Effector memory CD8-positive, alpha-beta T cell (primary cell): ENCODE results near the gene ANTXR1.

Experiments used
- ATAC-seq: fragments of 150-1000 bp; cut with Tn5 transposase; replicated peaks from 2 replicates; pipeline ENCODE4 v1.10.0; 2021; ENCODE audit warnings: mild to moderate bottlenecking, moderate library complexity
- DNase-seq, 3 experiments: peaks; one replicate each; pipeline ENCODE4 v3.0.0; 2021
- H3K27ac Mint-ChIP-seq, 2 donors: one replicate each; pipeline ENCODE4 v1.8.0; 2022; ENCODE audit warnings: mild to moderate bottlenecking in 2 of 2, mixed read lengths in 2 of 2, moderate library complexity in 2 of 2
- H3K27me3 Mint-ChIP-seq, 2 donors: one replicate each; pipeline ENCODE4 v1.8.0; 2022; ENCODE audit warnings: mixed read lengths in 2 of 2
- H3K36me3 Mint-ChIP-seq: one replicate; pipeline ENCODE4 v1.8.0; 2022; ENCODE audit warnings: mild to moderate bottlenecking, moderate library complexity, mixed read lengths; ENCODE audit not compliant: insufficient read depth
- H3K4me1 Mint-ChIP-seq, 2 donors: one replicate each; pipeline ENCODE4 v1.8.0; 2022; ENCODE audit warnings: low read depth in 2 of 2, mixed read lengths in 2 of 2
- H3K4me3 Mint-ChIP-seq, 2 donors: one replicate each; pipeline ENCODE4 v1.8.0; 2022; ENCODE audit warnings: mild to moderate bottlenecking in 2 of 2, mixed read lengths in 2 of 2, moderate library complexity in 2 of 2
- H3K9me3 Mint-ChIP-seq, 2 donors: one replicate each; pipeline ENCODE4 v1.8.0; 2022; ENCODE audit warnings: mixed read lengths in 2 of 2

The ANTXR1 gene

DNA sequence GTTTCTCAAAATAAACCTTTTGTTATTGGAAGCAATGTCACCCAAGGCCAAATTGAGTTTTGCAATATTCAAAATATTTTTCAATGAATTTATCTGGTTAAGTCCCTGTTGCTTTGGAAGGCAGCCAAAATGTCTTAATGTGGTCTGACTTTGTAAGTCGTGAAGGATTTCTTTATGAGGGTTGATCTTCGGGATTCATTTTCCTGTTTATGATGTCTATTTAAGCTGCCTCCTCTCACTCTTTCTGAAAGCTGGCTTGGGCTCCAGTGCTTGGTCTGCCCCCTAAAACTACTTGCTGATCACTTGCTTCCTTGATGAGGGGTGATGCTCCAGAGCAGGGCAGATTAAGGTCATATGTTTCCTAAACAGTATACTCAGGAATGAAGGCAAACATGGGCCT is 141.1 kb downstream of the ANTXR1 start:
- Mint-ChIP-seq H3K9me3 (no peaks in the 10 kb centered on the region), H3K36me3 (no peaks in the 10 kb centered on the region), H3K4me1 (no peaks in the 10 kb centered on the region), H3K4me3 (no peak overlapping the region), H3K27ac (no peak overlapping the region), H3K27me3 (peaks cover 31 to 34% of the 10 kb centered on the region in 2 donors)
- ATAC-seq (no peak), DNase-seq (no peak)

- Mint-ChIP-seq H3K9me3 (no peaks in the 10 kb centered on the region), H3K27me3 (peaks cover 24 to 27% of the 10 kb centered on the region in 2 donors), H3K4me1 (no peaks in the 10 kb centered on the region), H3K27ac (no peak overlapping the region), H3K36me3 (no peaks in the 10 kb centered on the region), H3K4me3 (no peak overlapping the region)
- ATAC-seq, result no peak
- DNase-seq, result no peak
Observed at GRCh38 chr2:69156624-69157023, 143.6 kb downstream of the ANTXR1 start.

DNA sequence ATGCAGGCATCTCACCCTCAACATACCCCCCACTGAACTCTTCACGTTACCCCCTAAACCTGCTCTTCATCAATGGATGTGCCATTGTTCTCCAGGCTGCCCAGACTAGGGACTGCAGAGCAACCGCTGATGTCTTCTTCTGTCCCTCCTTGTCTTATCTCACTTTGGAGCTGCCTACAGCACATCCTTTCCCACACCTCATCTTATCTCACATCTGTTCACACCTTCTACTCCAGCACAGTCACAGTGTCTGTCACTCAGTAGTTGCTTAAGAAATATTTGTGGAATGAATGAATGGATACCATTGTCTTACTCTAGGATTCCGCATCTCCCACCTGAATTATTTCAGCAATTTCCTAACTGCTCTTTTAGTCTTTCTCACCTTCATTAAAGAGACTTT is 144.5 kb downstream of the ANTXR1 start:
- H3K36me3 Mint-ChIP-seq, result no peaks in the 10 kb centered on the region
- H3K4me1 Mint-ChIP-seq, result no peaks in the 10 kb centered on the region
- peaks cover 17 to 20% of the 10 kb centered on the region in 2 donors for H3K27me3 Mint-ChIP-seq
- no peak overlapping the region for H3K4me3 Mint-ChIP-seq
- no peak overlapping the region for H3K27ac Mint-ChIP-seq
- DNase-seq (no peak), ATAC-seq (no peak)
- no peaks in the 10 kb centered on the region for H3K9me3 Mint-ChIP-seq

DNA sequence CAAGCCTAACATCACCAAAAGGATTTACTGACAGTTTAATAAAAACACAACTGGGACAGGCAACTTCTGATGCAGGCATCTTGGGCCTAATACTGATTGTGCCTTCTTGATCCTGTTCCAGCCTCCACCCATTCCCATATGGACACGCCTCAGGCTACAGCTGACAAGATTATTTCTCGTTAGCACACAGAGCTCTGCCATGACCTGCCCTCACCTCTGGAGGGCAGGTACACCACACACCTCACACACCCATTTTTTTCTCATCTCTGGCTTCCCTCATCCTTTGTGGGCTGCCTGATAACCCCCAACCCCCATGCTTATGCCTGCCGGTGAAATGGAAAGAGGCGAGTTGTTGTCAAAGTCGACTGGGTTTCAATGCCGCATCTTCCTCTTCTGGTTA is 147.0 kb downstream of the ANTXR1 start:
- Mint-ChIP-seq H3K27ac (no peak overlapping the region), H3K27me3 (peaks cover 16 to 31% of the 10 kb centered on the region in 2 donors), H3K4me3 (no peak overlapping the region), H3K9me3 (no peaks in the 10 kb centered on the region), H3K36me3 (no peaks in the 10 kb centered on the region), H3K4me1 (no peaks in the 10 kb centered on the region)
- DNase-seq (no peak), ATAC-seq (no peak)

DNA sequence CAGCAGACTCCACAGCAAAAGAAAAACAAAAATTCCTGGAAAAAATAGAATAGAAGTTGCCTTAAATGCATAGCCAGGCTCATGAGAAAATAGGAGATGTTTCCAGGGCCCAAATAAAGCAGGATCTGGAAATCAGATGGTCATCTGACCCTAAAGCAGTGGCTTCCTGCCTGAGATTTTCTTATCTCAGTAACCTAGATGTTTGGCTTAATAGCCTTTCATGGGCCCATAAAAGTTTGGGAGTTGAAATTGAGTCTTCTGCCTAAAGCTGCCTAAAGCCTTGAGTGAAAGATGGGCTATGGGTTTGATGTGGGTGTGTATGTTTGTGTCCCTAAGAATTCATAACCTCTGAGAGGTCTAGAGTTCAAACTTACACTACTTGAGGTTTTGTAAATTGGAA is 149.1 kb downstream of the ANTXR1 start:
- H3K27ac Mint-ChIP-seq, result no peak overlapping the region

DNA sequence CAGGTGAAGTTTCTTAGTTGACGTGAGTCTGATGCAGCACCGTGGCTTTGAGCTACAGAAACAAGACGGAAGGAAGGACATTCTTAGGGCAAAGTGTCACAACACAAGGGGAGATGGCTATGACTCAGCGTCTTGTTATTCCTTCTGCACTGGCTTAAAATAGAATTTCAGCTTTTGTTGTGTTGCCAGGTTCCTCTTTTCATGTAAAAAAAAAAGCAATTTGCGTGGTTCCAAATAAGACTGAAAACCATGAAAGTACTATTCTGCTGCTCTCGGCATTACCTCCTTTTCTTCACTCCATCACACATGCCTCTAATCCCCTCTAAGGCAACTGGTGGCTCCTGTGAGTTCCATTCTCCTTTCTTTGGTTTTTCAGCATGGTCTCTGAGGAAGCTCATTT is 150.1 kb downstream of the ANTXR1 start:
- no peaks in the 10 kb centered on the region for H3K9me3 Mint-ChIP-seq
- DNase-seq, result no peak

More for the DNA sequence above, 149.1 kb downstream of the ANTXR1 start:
- DNase-seq (no peak), ATAC-seq (no peak)
- Mint-ChIP-seq H3K4me1 (no peaks in the 10 kb centered on the region), H3K27me3 (peaks cover 27 to 52% of the 10 kb centered on the region in 2 donors), H3K9me3 (no peaks in the 10 kb centered on the region), H3K36me3 (no peaks in the 10 kb centered on the region), H3K4me3 (no peak overlapping the region)

DNA sequence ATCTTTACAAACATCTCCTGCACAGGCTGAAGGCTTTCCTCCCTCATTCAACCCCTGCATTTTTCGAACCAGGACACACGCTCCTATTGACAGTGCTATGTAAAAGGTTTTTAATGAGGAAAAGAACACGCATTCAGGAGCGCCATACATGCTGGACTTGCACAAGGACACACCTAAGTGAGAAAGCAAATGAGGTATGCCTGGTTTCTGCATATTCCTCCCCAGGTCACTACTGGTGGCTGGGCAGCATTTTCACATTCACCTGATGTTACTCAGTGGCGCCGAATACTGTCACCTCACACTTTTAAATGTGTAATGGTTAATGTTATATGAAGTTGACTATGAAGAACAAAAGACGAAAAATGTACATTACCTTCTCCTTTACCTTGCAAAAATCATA is 150.6 kb downstream of the ANTXR1 start:
- no peak for ATAC-seq
- no peaks in the 10 kb centered on the region for H3K9me3 Mint-ChIP-seq
- no peaks in the 10 kb centered on the region for H3K4me1 Mint-ChIP-seq
- H3K27me3 Mint-ChIP-seq, result peaks cover 38 to 67% of the 10 kb centered on the region in 2 donors
- H3K36me3 Mint-ChIP-seq, result no peaks in the 10 kb centered on the region
- no peak overlapping the region for H3K27ac Mint-ChIP-seq
- DNase-seq, result no peak
- no peak overlapping the region for H3K4me3 Mint-ChIP-seq

More for the DNA sequence above, 150.1 kb downstream of the ANTXR1 start:
- Mint-ChIP-seq H3K4me3 (no peak overlapping the region), H3K27ac (no peak overlapping the region), H3K36me3 (no peaks in the 10 kb centered on the region), H3K4me1 (no peaks in the 10 kb centered on the region), H3K27me3 (peaks cover 34 to 62% of the 10 kb centered on the region in 2 donors)
- ATAC-seq, result no peak

- no peaks in the 10 kb centered on the region for H3K9me3 Mint-ChIP-seq
- ATAC-seq (no peak), DNase-seq (no peak)
- no peak overlapping the region for H3K27ac Mint-ChIP-seq
- H3K4me3 Mint-ChIP-seq, result no peak overlapping the region
- H3K36me3 Mint-ChIP-seq, result no peaks in the 10 kb centered on the region
- no peaks in the 10 kb centered on the region for H3K4me1 Mint-ChIP-seq
- peaks cover 45 to 73% of the 10 kb centered on the region in 2 donors for H3K27me3 Mint-ChIP-seq
Observed at GRCh38 chr2:69164061-69164778, 151.2 kb downstream of the ANTXR1 start.

DNA sequence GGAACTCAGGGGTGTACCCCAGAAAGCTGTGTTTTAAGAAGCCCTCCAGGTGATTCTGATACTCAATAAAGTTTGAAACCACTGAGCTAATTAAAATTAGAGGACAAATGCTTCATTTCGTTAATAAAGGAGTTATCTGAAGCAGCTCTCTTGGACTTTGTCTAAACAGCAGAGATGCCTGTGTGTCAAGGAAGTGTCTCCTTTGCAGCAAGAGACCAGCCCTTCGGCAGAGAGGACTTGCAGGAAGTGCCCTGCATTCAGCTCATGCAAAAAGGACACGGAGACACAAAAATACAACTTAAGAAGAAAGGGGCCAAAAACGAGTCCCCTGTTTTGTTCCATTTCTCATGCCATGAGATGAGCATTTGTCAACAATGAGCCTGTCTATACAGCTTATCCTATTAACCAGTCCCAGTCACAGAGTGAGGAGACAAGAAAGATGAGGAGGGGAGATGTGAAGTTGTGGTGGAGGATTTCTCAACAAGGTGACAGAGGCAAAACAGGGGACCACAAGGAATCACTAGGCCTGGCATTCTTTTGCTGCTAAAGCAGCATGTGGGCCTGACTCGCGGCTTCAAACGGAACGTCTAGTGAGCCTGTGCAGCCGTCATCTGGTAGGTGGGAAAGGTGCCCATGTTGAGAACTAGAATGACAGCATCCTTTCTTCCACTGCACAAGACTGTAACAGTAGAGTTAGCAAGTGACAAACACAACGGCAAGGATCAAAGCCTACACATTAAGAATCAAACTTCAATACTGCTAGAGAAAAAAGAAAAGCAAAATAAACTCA is 152.3 kb downstream of the ANTXR1 start:
- Mint-ChIP-seq H3K27me3 (peaks cover 50 to 79% of the 10 kb centered on the region in 2 donors), H3K4me3 (no peak overlapping the region), H3K9me3 (no peaks in the 10 kb centered on the region)

GRCh38 chr2:69166465-69166811 is 153.5 kb downstream of the ANTXR1 start:
- Mint-ChIP-seq H3K36me3 (no peaks in the 10 kb centered on the region), H3K4me3 (no peak overlapping the region), H3K27ac (no peak overlapping the region), H3K9me3 (no peaks in the 10 kb centered on the region), H3K27me3 (peaks cover 47 to 84% of the 10 kb centered on the region in 2 donors), H3K4me1 (peaks cover 0 to 1% of the 10 kb centered on the region in 2 donors)
- no peak for DNase-seq
- ATAC-seq, result no peak

More for the DNA sequence above, 152.3 kb downstream of the ANTXR1 start:
- Mint-ChIP-seq H3K4me1 (peaks cover 0 to 1% of the 10 kb centered on the region in 2 donors), H3K36me3 (no peaks in the 10 kb centered on the region), H3K27ac (no peak overlapping the region)
- no peak for DNase-seq
- no peak for ATAC-seq

DNA sequence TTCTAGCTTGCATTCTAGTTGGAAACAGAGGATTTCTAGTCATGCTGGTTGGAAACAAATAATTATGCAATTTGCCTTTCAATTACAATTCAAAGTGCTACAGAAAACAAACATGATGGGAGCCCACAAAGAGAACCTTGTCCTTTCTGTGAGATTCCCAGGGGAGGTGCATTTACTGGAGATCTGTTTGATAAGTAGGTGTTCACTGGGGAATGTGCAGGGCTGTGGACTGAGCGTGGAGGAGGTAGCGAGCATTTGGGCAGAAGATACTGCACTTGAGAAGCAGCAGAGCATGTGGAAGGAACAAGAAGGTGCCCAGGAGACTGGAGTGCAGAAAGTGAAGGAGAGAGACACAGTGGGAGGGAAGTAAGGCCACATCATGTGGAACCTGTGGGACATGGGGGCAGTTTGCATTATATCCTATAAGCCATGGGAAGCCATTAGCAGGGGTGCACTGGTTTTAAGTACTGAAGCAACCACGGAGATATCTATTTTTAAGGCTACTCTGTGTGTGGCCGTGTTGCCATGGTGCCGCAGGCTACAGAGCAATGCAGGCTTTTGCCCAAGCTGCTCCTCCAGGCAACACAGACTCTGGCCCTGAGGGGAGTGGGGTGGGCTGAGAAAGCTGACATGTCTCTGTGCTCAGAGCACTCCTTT is 154.0 kb downstream of the ANTXR1 start:
- no peak overlapping the region for H3K4me3 Mint-ChIP-seq
- peaks cover 47 to 89% of the 10 kb centered on the region in 2 donors for H3K27me3 Mint-ChIP-seq
- H3K4me1 Mint-ChIP-seq, result peaks cover 0 to 1% of the 10 kb centered on the region in 2 donors
- no peak overlapping the region for H3K27ac Mint-ChIP-seq
- no peaks in the 10 kb centered on the region for H3K9me3 Mint-ChIP-seq
- no peak for DNase-seq
- no peaks in the 10 kb centered on the region for H3K36me3 Mint-ChIP-seq
- no peak for ATAC-seq

GRCh38 chr2:69167469-69167822 is 154.5 kb downstream of the ANTXR1 start:
- DNase-seq (no peak), ATAC-seq (no peak)
- Mint-ChIP-seq H3K27ac (no peak overlapping the region), H3K27me3 (peaks cover 52 to 92% of the 10 kb centered on the region in 2 donors), H3K9me3 (no peaks in the 10 kb centered on the region), H3K36me3 (no peaks in the 10 kb centered on the region), H3K4me1 (peaks cover 0 to 1% of the 10 kb centered on the region in 2 donors), H3K4me3 (no peak overlapping the region)

DNA sequence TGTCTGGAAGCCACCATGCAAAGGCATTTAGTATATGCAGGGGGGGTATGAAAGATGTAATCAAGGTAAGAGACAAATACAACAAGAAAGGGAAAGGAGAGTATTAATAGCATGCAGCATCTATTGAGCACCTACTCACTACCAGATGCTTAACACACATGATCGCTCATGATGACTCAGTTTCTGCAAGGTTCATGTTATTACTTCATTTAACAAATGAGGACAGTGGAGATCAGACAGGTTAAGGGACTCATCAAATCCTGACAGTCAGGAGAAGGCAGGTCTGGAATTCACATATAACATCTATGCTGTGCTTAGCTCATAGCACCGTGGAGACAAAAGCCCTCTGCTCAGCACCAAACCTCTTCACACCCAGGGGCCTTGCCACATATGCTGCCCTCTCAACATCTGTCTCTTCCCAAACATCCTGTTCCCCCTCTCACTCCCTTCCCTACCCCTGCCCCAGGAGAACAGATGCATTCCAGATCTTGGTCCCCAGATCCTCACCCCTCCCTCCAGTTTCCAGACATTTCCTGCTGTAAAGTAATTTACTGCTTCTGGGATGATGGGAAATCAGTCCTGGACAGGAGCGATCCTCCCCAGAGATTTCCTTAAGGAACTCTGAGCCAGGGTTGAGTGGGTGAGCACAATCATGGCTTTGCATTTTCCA is 155.3 kb downstream of the ANTXR1 start:
- DNase-seq, result no peak
- H3K27me3 Mint-ChIP-seq, result peaks cover 51 to 94% of the 10 kb centered on the region in 2 donors
- no peaks in the 10 kb centered on the region for H3K9me3 Mint-ChIP-seq
- peaks cover 0 to 1% of the 10 kb centered on the region in 2 donors for H3K4me1 Mint-ChIP-seq
- H3K27ac Mint-ChIP-seq, result no peak overlapping the region
- ATAC-seq, result no peak
- H3K36me3 Mint-ChIP-seq, result no peaks in the 10 kb centered on the region
- no peak overlapping the region for H3K4me3 Mint-ChIP-seq
